Measurements from ENCODE around the gene TBC1D16. TPM values are rescaled to one million over a fixed set of nuclear protein-coding genes. Genes with fewer than 3 reads are reported as not detected.
A peak's percentile ranks its signal among the peaks of the same experiment; 100 is the strongest.

TBC1D16 gene
- total and polyA plus RNA-seq, 2 experiments from 2014 or later, result 13.0 to 30.3 TPM

GRCh38 chr17:79975498-79976134 lies 60.1 kb downstream of the TBC1D16 start:
- DNase-seq (ENCODE audit: low read depth in 1 of 2, low spot score in 1 of 2), result no peak
- Histone ChIP-seq H3K27ac (no peak overlapping the region), H3K9me3 (ENCODE audit: low read depth) (no peaks in the 10 kb centered on the region), H3K27me3 (no peaks in the 10 kb centered on the region), H3K4me1 (ENCODE audit: low read depth) (no peaks in the 10 kb centered on the region), H3K4me3 (no peak overlapping the region), H3K36me3 (no peaks in the 10 kb centered on the region)
- TF ChIP-seq CTCF (IDR thresholded peaks at IDR 0.05; ENCODE audit: low read depth, low read length), result no peak

- H3K27ac ChIP-seq, result no peak overlapping the region
- DNase-seq (ENCODE audit: low read depth in 1 of 2, low spot score in 1 of 2), result no peak
These were observed 60.8 kb downstream of the TBC1D16 start for GRCh38 chr17:79974566-79975497.

GRCh38 chr17:79971651-79972050 lies 64.0 kb downstream of the TBC1D16 start:
- no peak for DNase-seq (ENCODE audit: low read depth in 1 of 2, low spot score in 1 of 2)
- H3K4me3 ChIP-seq, result no peak overlapping the region
- TF ChIP-seq CTCF (IDR thresholded peaks at IDR 0.05; ENCODE audit: low read depth, low read length), result no peak

More at GRCh38 chr17:79974566-79975497, 60.8 kb downstream of the TBC1D16 start:
- H3K36me3 ChIP-seq, result no peaks in the 10 kb centered on the region
- TF ChIP-seq CTCF (IDR thresholded peaks at IDR 0.05; ENCODE audit: low read depth, low read length), result peak; percentile 19
- no peaks in the 10 kb centered on the region for H3K4me1 ChIP-seq (ENCODE audit: low read depth)
- H3K27me3 ChIP-seq, result no peaks in the 10 kb centered on the region
- H3K4me3 ChIP-seq, result no peak overlapping the region
- no peaks in the 10 kb centered on the region for H3K9me3 ChIP-seq (ENCODE audit: low read depth)

GRCh38 chr17:79970576-79971068 lies 65.0 kb downstream of the TBC1D16 start:
- H3K4me1 ChIP-seq (ENCODE audit: low read depth), result no peaks in the 10 kb centered on the region
- H3K4me3 ChIP-seq, result no peak overlapping the region
- H3K9me3 ChIP-seq (ENCODE audit: low read depth), result no peaks in the 10 kb centered on the region
- no peaks in the 10 kb centered on the region for H3K36me3 ChIP-seq
- no peak overlapping the region for H3K27ac ChIP-seq
- peak; percentile 49 for TF ChIP-seq CTCF (IDR thresholded peaks at IDR 0.05; ENCODE audit: low read depth, low read length)
- peak; percentile 52 to 82 for DNase-seq (ENCODE audit: low read depth in 1 of 2, low spot score in 1 of 2)
- H3K27me3 ChIP-seq, result no peaks in the 10 kb centered on the region

More at GRCh38 chr17:79971651-79972050, 64.0 kb downstream of the TBC1D16 start:
- H3K36me3 ChIP-seq, result no peaks in the 10 kb centered on the region
- no peaks in the 10 kb centered on the region for H3K4me1 ChIP-seq (ENCODE audit: low read depth)
- H3K9me3 ChIP-seq (ENCODE audit: low read depth), result no peaks in the 10 kb centered on the region
- no peaks in the 10 kb centered on the region for H3K27me3 ChIP-seq
- H3K27ac ChIP-seq, result no peak overlapping the region

- H3K9me3 ChIP-seq (ENCODE audit: low read depth), result no peaks in the 10 kb centered on the region
- H3K4me1 ChIP-seq (ENCODE audit: low read depth), result no peaks in the 10 kb centered on the region
- no peaks in the 10 kb centered on the region for H3K27me3 ChIP-seq
- no peak overlapping the region for H3K4me3 ChIP-seq
- no peak for TF ChIP-seq CTCF (IDR thresholded peaks at IDR 0.05; ENCODE audit: low read depth, low read length)
- no peak for DNase-seq (ENCODE audit: low read depth in 1 of 2, low spot score in 1 of 2)
- H3K36me3 ChIP-seq, result no peaks in the 10 kb centered on the region
- H3K27ac ChIP-seq, result no peak overlapping the region
These were observed 65.8 kb downstream of the TBC1D16 start for GRCh38 chr17:79969906-79970305.

All from cardiac muscle cell (in vitro differentiated cells and primary cell).